ENCODE data around the gene LBH.

GRCh38 chr2:30226144-30227032 is 4.9 kb upstream of the LBH start:
- TF ChIP-seq CTCF (IDR thresholded peaks at IDR 0.05) (no peak), POLR2A (IDR thresholded peaks at IDR 0.05) (no peak)

All from thyroid gland (tissue), 4 donors.